DMS 273 (cell line): ENCODE measurements around the gene FRMD1.

Source experiments
- DNase-seq: peaks from one replicate; lab custom pipeline; 2025; ENCODE audit not compliant: unreplicated experiment; lab: John Stamatoyannopoulos, UW

Gene FRMD1

GRCh38 chr6:168044521-168045130 is 34.4 kb downstream of the FRMD1 start:
- DNase-seq = no peak

GRCh38 chr6:168043848-168044415 is 35.1 kb downstream of the FRMD1 start:
- no peak for DNase-seq

- DNase-seq = no peak
Measured at GRCh38 chr6:168043193-168043847, 35.7 kb downstream of the FRMD1 start.

- no peak for DNase-seq
Measured at GRCh38 chr6:168042426-168043192, 36.4 kb downstream of the FRMD1 start.

- DNase-seq = no peak
Measured at GRCh38 chr6:168041928-168042327, 37.1 kb downstream of the FRMD1 start.

GRCh38 chr6:168040856-168041496 is 38.0 kb downstream of the FRMD1 start:
- DNase-seq = no peak

- no peak for DNase-seq
Measured at GRCh38 chr6:168039849-168040248, 39.2 kb downstream of the FRMD1 start.

- DNase-seq = no peak
Measured at GRCh38 chr6:168039301-168039700, 39.7 kb downstream of the FRMD1 start.

GRCh38 chr6:168038576-168039140 is 40.4 kb downstream of the FRMD1 start:
- no peak for DNase-seq

GRCh38 chr6:168037856-168038255 is 41.2 kb downstream of the FRMD1 start:
- no peak for DNase-seq

GRCh38 chr6:168037242-168037641 is 41.8 kb downstream of the FRMD1 start:
- no peak for DNase-seq

- DNase-seq = peak; percentile 78
Measured at GRCh38 chr6:168035661-168036545, 43.1 kb downstream of the FRMD1 start.

GRCh38 chr6:168035098-168035660 is 43.8 kb downstream of the FRMD1 start:
- peak; percentile 79 for DNase-seq

- no peak for DNase-seq
Measured at GRCh38 chr6:168034537-168034936, 44.5 kb downstream of the FRMD1 start.

- no peak for DNase-seq
Measured at GRCh38 chr6:168033791-168034190, 45.2 kb downstream of the FRMD1 start.

- no peak for DNase-seq
Measured at GRCh38 chr6:168032005-168032760, 46.8 kb downstream of the FRMD1 start.

GRCh38 chr6:168031411-168031971 is 47.5 kb downstream of the FRMD1 start:
- DNase-seq = no peak

- DNase-seq = no peak
Measured at GRCh38 chr6:168030908-168031307, 48.1 kb downstream of the FRMD1 start.
